GM21367 (cell line): Measurements from ENCODE around the gene PREX1.
"Not testable (repeated sequence)": the region's sequence is repeated elsewhere in the genome, so short reads cannot be mapped to it uniquely, and the experiment has no call there.

Source experiments
- ATAC-seq: cut with Tn5 transposase; IDR thresholded peaks from one replicate; pipeline ENCODE4 v1.9.1; 2021; ENCODE audit not compliant: unreplicated experiment

Gene PREX1

GRCh38 chr20:48827855-48828733 lies at the start of gene PREX1:
Gene PREX1, minus strand, starts transcription at chr20:48827999. Its CDS starts 139 bp downstream, at chr20:48827860.
- peak; percentile 40 for ATAC-seq

- ATAC-seq: no peak
These were observed 49.5 kb upstream of the PREX1 start for GRCh38 chr20:48877304-48877703.

DNA sequence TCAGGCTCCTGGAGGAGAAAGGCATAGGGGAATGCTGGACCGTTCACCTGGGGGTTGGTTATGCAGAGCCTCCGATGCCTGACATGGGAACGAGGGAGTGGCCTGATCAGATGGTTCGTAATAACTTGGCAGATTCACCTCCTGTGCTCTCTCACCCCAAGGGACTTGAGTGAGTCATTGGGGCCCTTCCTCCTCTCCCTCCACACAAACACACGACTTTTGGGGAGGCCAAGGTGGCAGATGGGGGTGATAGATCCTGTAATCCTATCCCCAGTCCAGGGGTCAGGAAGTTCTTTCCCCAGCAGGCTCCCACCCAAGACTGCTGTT lies 48.1 kb upstream of the PREX1 start:
- no peak for ATAC-seq

GRCh38 chr20:48875233-48875913 lies 47.6 kb upstream of the PREX1 start:
- ATAC-seq: no peak

GRCh38 chr20:48869442-48869841 lies 41.6 kb upstream of the PREX1 start:
- not testable (repeated sequence) for ATAC-seq

- ATAC-seq: no peak
These were observed 39.1 kb upstream of the PREX1 start for GRCh38 chr20:48866936-48867335.

DNA sequence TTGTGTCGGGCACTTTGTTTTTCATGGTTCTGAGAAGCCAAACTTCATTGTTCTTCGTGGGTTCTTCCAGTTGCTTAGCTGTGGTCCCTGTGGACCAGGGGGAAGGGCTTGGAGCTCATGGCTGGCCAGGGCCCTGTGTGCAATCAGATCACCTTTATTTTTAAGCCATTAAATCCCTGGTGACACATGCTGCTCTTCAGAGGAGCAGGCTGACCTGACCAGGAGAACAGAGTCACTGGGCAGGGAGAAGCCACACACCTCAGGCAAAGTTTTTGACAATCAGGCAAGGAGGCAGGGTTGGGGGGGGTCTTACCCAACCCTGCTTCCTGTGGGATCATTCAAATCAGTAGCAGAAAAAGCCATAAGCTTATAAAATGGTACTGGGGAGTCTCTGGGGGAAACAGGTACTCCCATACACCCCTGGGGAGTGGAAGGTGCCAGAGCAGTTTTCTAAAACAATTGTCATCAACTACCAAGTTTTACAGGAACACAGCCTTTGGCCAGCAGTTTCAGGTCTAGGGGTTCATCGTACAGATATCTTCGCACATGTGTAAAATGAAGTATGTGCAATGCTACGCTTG lies 37.0 kb upstream of the PREX1 start:
- no peak for ATAC-seq

GRCh38 chr20:48864254-48864653 lies 36.5 kb upstream of the PREX1 start:
- ATAC-seq: no peak

DNA sequence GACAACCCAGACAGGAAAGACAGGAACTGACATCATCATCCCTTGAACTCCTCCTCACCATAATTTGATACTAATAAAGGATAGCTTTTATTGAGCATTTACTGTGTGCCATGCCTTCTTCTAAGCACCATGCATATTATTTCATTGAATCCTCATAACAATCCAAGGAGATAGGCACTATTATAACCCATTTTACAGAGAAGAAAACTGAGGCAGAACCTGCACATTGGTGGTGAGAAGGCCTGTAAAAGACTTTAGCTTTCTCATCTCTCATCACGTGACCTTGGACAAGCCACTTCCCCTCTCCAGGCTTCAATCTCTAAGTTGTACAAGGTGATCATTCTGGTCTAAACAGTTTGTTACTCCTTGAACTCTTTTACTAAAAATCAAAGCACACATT lies 34.5 kb upstream of the PREX1 start:
- ATAC-seq: no peak

GRCh38 chr20:48861444-48861843 lies 33.6 kb upstream of the PREX1 start:
- no peak for ATAC-seq

DNA sequence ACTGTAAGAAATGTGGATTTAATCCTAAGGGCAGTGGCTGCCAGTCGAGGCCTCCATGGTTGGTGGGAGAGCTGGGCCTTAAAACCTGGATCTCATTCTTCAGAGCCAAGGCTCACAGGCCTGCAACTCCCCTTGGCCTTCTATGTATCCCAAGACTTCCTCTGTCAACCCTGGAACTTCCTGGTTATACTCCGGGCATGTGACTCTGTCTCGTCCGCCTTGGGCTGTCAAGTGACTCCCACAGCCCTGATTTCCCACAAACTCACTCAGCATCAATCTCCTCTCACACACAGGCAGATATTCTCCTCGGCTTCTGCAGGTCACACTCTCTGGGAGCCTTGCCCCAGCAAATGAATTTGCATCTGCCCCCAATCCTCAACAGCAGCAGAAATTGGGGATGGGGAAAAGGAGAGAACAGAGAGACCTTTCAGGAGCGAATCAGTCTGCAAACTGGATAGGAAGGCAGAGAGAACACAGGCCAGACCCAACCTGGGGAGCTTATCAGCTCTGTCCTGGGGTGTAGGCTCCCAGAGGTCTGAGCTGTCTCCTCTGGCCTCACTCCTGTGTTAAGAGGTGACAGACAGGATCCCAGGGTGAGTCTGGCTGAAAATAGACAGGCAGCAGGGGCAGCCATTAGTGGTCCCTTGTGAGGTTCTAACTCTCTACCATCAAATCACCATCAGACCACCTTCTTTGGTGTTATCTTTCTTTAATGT lies 30.4 kb upstream of the PREX1 start:
- no peak for ATAC-seq

DNA sequence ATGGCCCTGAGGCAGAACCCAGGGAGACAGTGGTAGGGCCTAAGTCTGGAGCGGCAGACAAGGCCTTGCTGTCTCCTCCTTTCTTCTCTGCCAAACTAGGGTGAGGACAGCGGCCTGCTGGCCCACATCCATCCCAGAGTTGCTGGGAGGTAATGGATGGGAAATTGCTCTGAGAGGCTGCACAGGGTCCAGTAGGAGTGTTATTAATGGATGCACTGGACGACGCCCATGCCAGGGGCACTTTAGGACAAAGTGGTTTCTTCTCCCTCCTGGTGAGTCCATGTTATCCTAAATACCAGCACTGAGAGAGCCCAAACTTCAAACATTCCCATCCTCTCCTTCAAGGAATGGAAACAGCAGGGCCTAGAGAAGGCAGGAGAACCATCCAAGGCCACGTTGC lies 28.3 kb upstream of the PREX1 start:
- no peak for ATAC-seq

- ATAC-seq: no peak
These were observed 27.2 kb upstream of the PREX1 start for GRCh38 chr20:48855046-48855445.

- no peak for ATAC-seq
These were observed 24.8 kb upstream of the PREX1 start for GRCh38 chr20:48852609-48853008.

- ATAC-seq: no peak
These were observed 23.8 kb upstream of the PREX1 start for GRCh38 chr20:48851579-48851978.

DNA sequence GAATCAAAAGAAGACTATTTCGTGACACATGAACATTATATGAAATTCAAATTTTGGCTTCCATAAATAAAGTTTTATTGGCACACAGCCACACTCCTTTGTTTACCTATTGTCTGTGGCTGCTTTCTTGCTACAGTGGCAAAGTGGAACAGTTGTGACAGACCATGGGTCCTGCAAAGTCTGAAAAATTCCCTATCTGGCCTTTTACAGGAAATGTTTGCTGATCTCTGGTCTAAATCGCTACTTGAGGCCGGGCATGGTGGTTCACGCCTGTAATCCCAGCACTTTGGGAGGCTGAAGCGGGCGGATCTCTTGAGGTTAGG lies 23.1 kb upstream of the PREX1 start:
- ATAC-seq: no peak

DNA sequence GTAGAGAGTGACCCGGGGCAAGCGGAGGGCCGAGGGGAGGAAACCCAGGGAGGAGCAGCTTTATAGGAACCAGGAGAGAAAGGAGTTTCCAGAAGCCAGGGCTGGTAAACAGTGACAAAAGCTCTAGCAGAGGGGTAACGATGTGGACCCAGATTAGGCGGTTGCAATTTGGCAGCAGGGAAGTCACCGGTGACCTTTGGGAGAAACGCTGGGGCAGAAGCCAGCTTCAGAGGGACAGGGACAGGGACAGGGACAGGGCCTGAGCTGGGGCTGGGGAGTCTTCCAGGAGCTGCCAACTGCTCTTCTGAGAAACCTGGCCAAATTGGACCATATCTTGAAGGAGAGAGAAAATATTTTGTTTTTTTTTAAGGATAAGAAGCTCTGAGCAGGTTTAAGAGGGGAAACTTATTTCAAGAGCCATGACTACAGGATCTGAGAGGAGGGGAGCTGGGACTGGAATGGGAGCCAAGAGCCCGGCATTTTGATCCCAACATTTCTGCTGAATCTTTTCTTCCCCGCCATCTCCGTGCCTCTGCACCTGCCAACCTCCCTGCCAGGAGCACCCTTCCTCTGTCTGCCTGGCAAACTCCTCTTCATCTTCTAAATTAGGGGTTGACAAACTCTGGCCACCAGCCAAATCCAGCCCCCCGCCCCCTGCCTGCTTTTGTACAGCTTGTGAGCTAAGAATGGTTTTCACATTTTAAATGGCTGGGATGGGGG lies 22.6 kb upstream of the PREX1 start:
- no peak for ATAC-seq

- no peak for ATAC-seq
These were observed 22.0 kb upstream of the PREX1 start for GRCh38 chr20:48849779-48850178.

GRCh38 chr20:48849299-48849698 lies 21.5 kb upstream of the PREX1 start:
- ATAC-seq: no peak

DNA sequence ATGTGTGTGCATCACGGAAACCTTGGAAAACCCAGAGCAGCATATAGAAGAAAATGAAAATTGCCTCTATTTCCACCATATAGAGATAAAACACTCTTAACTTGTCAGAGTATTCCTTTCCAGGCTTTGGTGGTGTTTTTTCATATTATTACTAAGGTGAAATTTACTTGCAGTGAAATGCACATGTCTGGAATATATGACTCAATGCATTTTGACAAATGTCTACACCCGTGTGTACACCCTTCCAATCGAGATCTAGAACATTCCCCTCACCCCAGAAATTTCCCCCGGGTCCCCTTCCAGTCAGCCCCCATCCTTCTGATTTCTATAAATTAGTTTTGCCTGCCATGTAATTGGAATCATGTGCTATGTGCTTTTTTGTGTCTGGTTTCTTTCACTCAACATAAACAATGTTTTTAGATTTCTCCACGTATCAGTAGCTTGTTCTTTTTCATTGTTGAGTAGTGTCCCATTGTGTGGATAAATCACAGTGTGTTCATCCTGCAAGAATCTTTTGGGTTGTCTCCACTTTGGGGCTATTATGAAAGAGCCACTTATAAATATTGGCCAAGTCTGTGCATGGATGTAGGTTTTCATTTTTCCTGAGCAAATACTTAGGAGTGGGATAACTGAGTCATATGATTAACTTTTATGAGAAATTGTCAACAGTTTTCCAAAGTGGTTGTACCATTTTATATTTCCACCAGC lies 19.9 kb upstream of the PREX1 start:
- no peak for ATAC-seq
